Measurements from ENCODE around the gene NAA20. TPM values are rescaled to one million over a fixed set of nuclear protein-coding genes. Genes with fewer than 3 reads are reported as not detected.

Gene NAA20
- total and polyA plus RNA-seq, 2 of the 4 experiments (the other 2 are of a cell fraction) = 35.7 to 58.8 TPM

DNA sequence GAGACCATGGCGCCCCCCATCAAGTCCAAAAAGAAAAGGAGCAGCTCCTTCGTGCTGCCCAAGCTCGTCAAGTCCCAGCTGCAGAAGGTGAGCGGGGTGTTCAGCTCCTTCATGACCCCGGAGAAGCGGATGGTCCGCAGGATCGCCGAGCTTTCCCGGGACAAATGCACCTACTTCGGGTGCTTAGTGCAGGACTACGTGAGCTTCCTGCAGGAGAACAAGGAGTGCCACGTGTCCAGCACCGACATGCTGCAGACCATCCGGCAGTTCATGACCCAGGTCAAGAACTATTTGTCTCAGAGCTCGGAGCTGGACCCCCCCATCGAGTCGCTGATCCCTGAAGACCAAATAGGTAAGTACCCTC lies 41.7 kb upstream of the NAA20 start:
- peaks cover 11 to 56% of the 10 kb centered on the region in 2 experiments for H3K79me1 ChIP-seq (ENCODE audit: low read depth in 1 of 2, low read length in 2 of 2)
- TF ChIP-seq, protein P1, sequence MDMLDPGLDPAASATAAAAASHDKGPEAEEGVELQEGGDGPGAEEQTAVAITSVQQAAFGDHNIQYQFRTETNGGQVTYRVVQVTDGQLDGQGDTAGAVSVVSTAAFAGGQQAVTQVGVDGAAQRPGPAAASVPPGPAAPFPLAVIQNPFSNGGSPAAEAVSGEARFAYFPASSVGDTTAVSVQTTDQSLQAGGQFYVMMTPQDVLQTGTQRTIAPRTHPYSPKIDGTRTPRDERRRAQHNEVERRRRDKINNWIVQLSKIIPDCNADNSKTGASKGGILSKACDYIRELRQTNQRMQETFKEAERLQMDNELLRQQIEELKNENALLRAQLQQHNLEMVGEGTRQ (IDR thresholded peaks at IDR 0.05; ENCODE audit: low read depth, low read length) = peak; percentile 22; the same call in 1 of the 2 replicates
- TF ChIP-seq MXI1 (IDR thresholded peaks at IDR 0.05; ENCODE audit: borderline replicate concordance, low read depth, low read length) = no peak
- ChIA-PET CTCF (no interaction called here), POLR2A (ENCODE audit: unreplicated experiment) (interaction anchor here (0.6 to 3.2 kb wide), 6 partner anchors 18 to 342 kb away, joined by 4 to 10 read pairs (median 6); no protein-coding TSS in a partner anchor)
- peak overlapping the region; percentile 83 for H3K9ac ChIP-seq (ENCODE audit: low read depth, low read length)
- BruUV-seq (replicated peaks) = no TSS peak
- peak overlapping the region; percentile 95 for H3K23ac ChIP-seq (ENCODE audit: low read depth, low read length)
- dilution Hi-C loops (cut with HindIII; ENCODE audit: low sequenced_read_pairs, unreplicated experiment) = no loop called here
- peak overlapping the region; percentile 92 to 94 for H4K8ac ChIP-seq (ENCODE audit: low read depth in 2 of 2, low read length in 2 of 2)
- peak overlapping the region; percentile 92 for H3K27ac ChIP-seq (ENCODE audit: insufficient read depth, low read length)
- H3K36me3 ChIP-seq (ENCODE audit: control insufficient read depth, insufficient read depth, low read length) = peaks cover 18% of the 10 kb centered on the region
- peak overlapping the region; percentile 56 for H3K18ac ChIP-seq (ENCODE audit: low read depth, low read length)
- peaks cover 51% of the 10 kb centered on the region for H4K20me1 ChIP-seq (ENCODE audit: insufficient read depth, low read length)
- H2BK15ac ChIP-seq (ENCODE audit: low read depth, low read length) = peak overlapping the region; percentile 38; the same call in 2 of the 3 replicates
- DNase-seq (peak; percentile 54), ATAC-seq (ENCODE audit: low read depth) (no peak)
- peak overlapping the region; percentile 63 for H4K5ac ChIP-seq (ENCODE audit: low read depth, low read length)
- peak overlapping the region; percentile 99 for H3K56ac ChIP-seq (ENCODE audit: extremely low read depth, insufficient read depth, low read length)
- peak overlapping the region; percentile 91 for H2BK120ac ChIP-seq (ENCODE audit: low read depth, low read length)
- WGBS, 2 experiments (ENCODE audit: extremely low coverage in 2 of 2, insufficient read length in 1 of 2) = 22% methylated on average over 9 of the region's 18 CpGs; no CpG with 5 or more reads in 1 of the 2 experiments
- H4K91ac ChIP-seq (ENCODE audit: insufficient read depth, low read depth, low read length) = peak overlapping the region; percentile 96
- peak overlapping the region; percentile 95 for H2AK5ac ChIP-seq (ENCODE audit: low read depth, low read length)
- intact Hi-C loops (cut with micrococcal nuclease) = loop anchor here (2.0 to 10.0 kb wide), 2 partner anchors 87 to 161 kb away; no protein-coding TSS in a partner anchor
- no peaks in the 10 kb centered on the region for H3K27me3 ChIP-seq (ENCODE audit: control insufficient read depth, insufficient read depth, low read length)
- H3K9me1 ChIP-seq (ENCODE audit: insufficient read depth, low read length) = peaks cover 19% of the 10 kb centered on the region
- in situ Hi-C loops (cut with MboI; ENCODE audit: low sequenced_read_pairs) = loop anchor here (10.0 kb wide), 1 partner anchor 191 kb away; no protein-coding TSS in a partner anchor
- no peaks in the 10 kb centered on the region for H3K9me3 ChIP-seq (ENCODE audit: control insufficient read depth, insufficient read depth, low read length)
- peak overlapping the region; percentile 71 for H3K4me3 ChIP-seq (ENCODE audit: insufficient read depth, low read depth, low read length)
- H2AK9ac ChIP-seq (replicated peaks; ENCODE audit: low read depth, low read length, poor library complexity) = peak overlapping the region; percentile 99
- peak overlapping the region; percentile 98 for H3K14ac ChIP-seq (replicated peaks; ENCODE audit: low read depth, low read length)
- H2BK20ac ChIP-seq (ENCODE audit: low read depth, low read length) = peak overlapping the region; percentile 77
- peak overlapping the region; percentile 94 for H2BK5ac ChIP-seq (ENCODE audit: low read depth, low read length, poor library complexity, severe bottlenecking)
- H2AFZ ChIP-seq (replicated peaks; ENCODE audit: low read length, poor library complexity) = peak overlapping the region; percentile 69
- peaks cover 19% of the 10 kb centered on the region for H3K4me1 ChIP-seq (ENCODE audit: control insufficient read depth, insufficient read depth, low read length)
- peak overlapping the region; percentile 95 for H3K4ac ChIP-seq (ENCODE audit: low read depth, low read length)
- peak overlapping the region; percentile 76 for H3K4me2 ChIP-seq (ENCODE audit: low read depth, low read length)
